T-helper 22 cell (primary cell): ENCODE measurements around the gene MPP3.

Source experiments
- DNase-seq: peaks from one replicate; pipeline ENCODE4 v3.0.0-alpha.2; 2020; ENCODE audit warnings: low read depth

Gene MPP3

GRCh38 chr17:43832168-43832975 lies 574 bp downstream of the MPP3 start:
- no peak for DNase-seq

- DNase-seq = no peak
Observed at GRCh38 chr17:43831633-43832032, 1.3 kb downstream of the MPP3 start.

- DNase-seq = no peak
Observed at GRCh38 chr17:43830510-43831140, 2.3 kb downstream of the MPP3 start.

GRCh38 chr17:43829738-43830137 lies 3.2 kb downstream of the MPP3 start:
- no peak for DNase-seq

- no peak for DNase-seq
Observed at GRCh38 chr17:43827596-43827995, 5.3 kb downstream of the MPP3 start.

GRCh38 chr17:43826206-43826605 lies 6.7 kb downstream of the MPP3 start:
- DNase-seq = no peak

- DNase-seq = no peak
Observed at GRCh38 chr17:43825567-43825966, 7.4 kb downstream of the MPP3 start.

GRCh38 chr17:43823350-43824084 lies 9.4 kb downstream of the MPP3 start:
- DNase-seq = no peak

GRCh38 chr17:43822570-43823190 lies 10.3 kb downstream of the MPP3 start:
- no peak for DNase-seq

GRCh38 chr17:43820759-43821158 lies 12.2 kb downstream of the MPP3 start:
- DNase-seq = no peak

GRCh38 chr17:43818966-43819365 lies 14.0 kb downstream of the MPP3 start:
- DNase-seq = no peak

- DNase-seq = no peak
Observed at GRCh38 chr17:43817826-43818225, 15.1 kb downstream of the MPP3 start.

- no peak for DNase-seq
Observed at GRCh38 chr17:43816336-43817320, 16.3 kb downstream of the MPP3 start.

GRCh38 chr17:43814714-43815113 lies 18.2 kb downstream of the MPP3 start:
- DNase-seq = no peak

GRCh38 chr17:43814026-43814425 lies 18.9 kb downstream of the MPP3 start:
- no peak for DNase-seq

- DNase-seq = no peak
Observed at GRCh38 chr17:43813386-43813785, 19.6 kb downstream of the MPP3 start.

GRCh38 chr17:43812396-43813265 lies 20.3 kb downstream of the MPP3 start:
- DNase-seq = no peak

GRCh38 chr17:43810823-43811222 lies 22.1 kb downstream of the MPP3 start:
- no peak for DNase-seq

- DNase-seq = no peak
Observed at GRCh38 chr17:43810226-43810715, 22.7 kb downstream of the MPP3 start.

GRCh38 chr17:43809121-43809520 lies 23.8 kb downstream of the MPP3 start:
- DNase-seq = no peak
